A549 treated with Hydrocortisone at 1 μM for 4 hours (cell line): Measurements from ENCODE around the gene NBPF10. TPM values are rescaled to one million over a fixed set of nuclear protein-coding genes. Genes with fewer than 3 reads are reported as not detected.

Experiments used
- total RNA-seq: library from RNA; stranded (reverse); fragments of 200-300 nt; extraction: Qiagen RNA extraction; gene quantifications from 5 replicates; pipeline ENCODE4 v1.2.3, GENCODE V29; 2022

Gene NBPF10
- total RNA-seq = 0.86 to 1.3 TPM (median 1.1 TPM) in 5 replicates

DNA sequence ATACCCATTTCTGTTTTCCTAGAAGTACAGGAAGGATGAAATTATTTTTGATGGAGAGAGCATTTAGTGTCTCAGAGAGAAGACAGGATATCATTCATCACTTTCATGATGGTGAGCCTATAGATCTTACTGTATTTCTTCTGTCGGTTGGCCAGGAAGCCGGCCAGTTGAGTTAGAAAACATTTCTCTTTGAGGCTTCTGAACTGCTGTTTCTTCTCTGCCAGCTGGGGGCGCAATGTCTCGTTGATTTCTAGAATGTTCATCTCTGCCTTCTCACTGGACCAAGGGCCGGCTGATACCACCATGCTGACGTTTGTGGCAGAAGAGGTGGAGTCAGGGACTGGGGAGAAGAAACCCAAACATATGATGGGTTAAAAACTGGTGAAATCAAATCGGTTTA is at the start of gene NBPF10:
TSS of gene NBPF10 (minus strand) at position 340 of the 400 bp plus-strand sequence. CDS start at position 305, 35 bp downstream.

Other genes starting within 250 kb of the NBPF10 start
- gene ITGA10, start 234.8 kb downstream of the NBPF10 start, total RNA-seq = 1.4 to 2.1 TPM (median 2.0 TPM) in 5 replicates
- gene PEX11B, start 226.1 kb downstream of the NBPF10 start, total RNA-seq = 32.2 to 39.7 TPM (median 37.6 TPM) in 5 replicates
- 218 to 249 TPM (median 223 TPM) in 5 replicates for gene RBM8A, start 217.3 kb downstream of the NBPF10 start, total RNA-seq
- 11.1 to 17.0 TPM (median 12.6 TPM) in 5 replicates for gene LIX1L, start 186.8 kb downstream of the NBPF10 start, total RNA-seq
- 0.18 to 0.53 TPM (median 0.27 TPM) in 5 replicates for gene ANKRD34A, start 180.2 kb downstream of the NBPF10 start, total RNA-seq
- gene POLR3GL, start 180.1 kb downstream of the NBPF10 start, total RNA-seq = 11.1 to 13.3 TPM (median 12.1 TPM) in 5 replicates
- gene TXNIP, start 148.2 kb downstream of the NBPF10 start, total RNA-seq = 0.21 to 0.56 TPM (median 0.50 TPM) in 5 replicates
- gene HJV, start 123.1 kb downstream of the NBPF10 start, total RNA-seq = not detected in 5 replicates
- gene NOTCH2NLA, start 84.2 kb upstream of the NBPF10 start, total RNA-seq = 19.4 to 29.5 TPM (median 26.9 TPM) in 5 replicates